Activated naive CD4-positive, alpha-beta T cell treated with Interleukin-2 at 50 U/mL for 16 hours (primary cell): ENCODE measurements around the gene NVL.

Experiments
- DNase-seq: peaks from one replicate; pipeline ENCODE4 v3.0.0-alpha.2; 2020

Gene NVL

GRCh38 chr1:224274970-224275626 lies 54.9 kb downstream of the NVL start:
- DNase-seq = no peak

GRCh38 chr1:224273641-224274040 lies 56.3 kb downstream of the NVL start:
- no peak for DNase-seq

- no peak for DNase-seq
These were observed 58.9 kb downstream of the NVL start for GRCh38 chr1:224271106-224271505.

GRCh38 chr1:224267925-224268324 lies 62.0 kb downstream of the NVL start:
- DNase-seq = no peak

- DNase-seq = no peak
These were observed 62.8 kb downstream of the NVL start for GRCh38 chr1:224266915-224267856.

GRCh38 chr1:224266105-224266914 lies 63.7 kb downstream of the NVL start:
- DNase-seq = no peak

- no peak for DNase-seq
These were observed 65.7 kb downstream of the NVL start for GRCh38 chr1:224264321-224264720.

- no peak for DNase-seq
These were observed 67.5 kb downstream of the NVL start for GRCh38 chr1:224262373-224263054.

- DNase-seq = no peak
These were observed 70.0 kb downstream of the NVL start for GRCh38 chr1:224259986-224260385.

GRCh38 chr1:224258351-224258750 lies 71.6 kb downstream of the NVL start:
- no peak for DNase-seq

GRCh38 chr1:224256640-224257039 lies 73.3 kb downstream of the NVL start:
- no peak for DNase-seq

- no peak for DNase-seq
These were observed 76.3 kb downstream of the NVL start for GRCh38 chr1:224253721-224254120.

GRCh38 chr1:224252479-224252878 lies 77.5 kb downstream of the NVL start:
- DNase-seq = no peak

GRCh38 chr1:224251741-224252146 lies 78.2 kb downstream of the NVL start:
- DNase-seq = no peak

GRCh38 chr1:224245188-224245587 lies 84.8 kb downstream of the NVL start:
- DNase-seq = peak; percentile 3

- DNase-seq = no peak
These were observed 91.2 kb downstream of the NVL start for GRCh38 chr1:224238756-224239155.

- no peak for DNase-seq
These were observed 91.8 kb downstream of the NVL start for GRCh38 chr1:224238212-224238611.

- DNase-seq = no peak
These were observed 92.7 kb downstream of the NVL start for GRCh38 chr1:224237119-224237881.

- no peak for DNase-seq
These were observed 94.0 kb downstream of the NVL start for GRCh38 chr1:224235813-224236493.

- no peak for DNase-seq
These were observed 96.0 kb downstream of the NVL start for GRCh38 chr1:224234017-224234416.

GRCh38 chr1:224226849-224227502 lies 103.0 kb downstream of the NVL start:
- DNase-seq = no peak
